ENCODE results near the gene CLEC18B.
"Not testable (repeated sequence)": the region's sequence is repeated elsewhere in the genome, so short reads cannot be mapped to it uniquely, and the experiment has no call there.

DNA sequence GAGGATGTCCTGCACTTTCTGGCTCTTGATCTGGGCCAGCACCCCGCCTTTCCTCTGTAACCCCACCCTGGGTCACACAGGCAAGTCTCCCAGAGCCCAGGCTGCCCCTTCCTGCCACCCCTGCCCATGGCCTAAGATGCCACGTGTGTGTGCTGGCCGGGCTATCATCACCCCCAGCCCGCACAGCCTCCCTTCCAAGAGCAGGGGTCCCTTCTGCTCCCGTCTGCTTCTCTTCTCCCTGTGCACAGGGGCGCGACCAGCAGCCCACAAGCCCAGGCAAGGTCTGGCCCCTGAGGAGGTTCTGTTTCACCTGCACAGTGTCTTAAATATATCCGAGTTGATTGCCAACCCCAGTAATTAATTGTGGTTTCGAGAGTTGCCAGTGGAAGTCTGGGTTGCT, 10.3 kb downstream of the CLEC18B start:
- TF ChIP-seq, protein P1, sequence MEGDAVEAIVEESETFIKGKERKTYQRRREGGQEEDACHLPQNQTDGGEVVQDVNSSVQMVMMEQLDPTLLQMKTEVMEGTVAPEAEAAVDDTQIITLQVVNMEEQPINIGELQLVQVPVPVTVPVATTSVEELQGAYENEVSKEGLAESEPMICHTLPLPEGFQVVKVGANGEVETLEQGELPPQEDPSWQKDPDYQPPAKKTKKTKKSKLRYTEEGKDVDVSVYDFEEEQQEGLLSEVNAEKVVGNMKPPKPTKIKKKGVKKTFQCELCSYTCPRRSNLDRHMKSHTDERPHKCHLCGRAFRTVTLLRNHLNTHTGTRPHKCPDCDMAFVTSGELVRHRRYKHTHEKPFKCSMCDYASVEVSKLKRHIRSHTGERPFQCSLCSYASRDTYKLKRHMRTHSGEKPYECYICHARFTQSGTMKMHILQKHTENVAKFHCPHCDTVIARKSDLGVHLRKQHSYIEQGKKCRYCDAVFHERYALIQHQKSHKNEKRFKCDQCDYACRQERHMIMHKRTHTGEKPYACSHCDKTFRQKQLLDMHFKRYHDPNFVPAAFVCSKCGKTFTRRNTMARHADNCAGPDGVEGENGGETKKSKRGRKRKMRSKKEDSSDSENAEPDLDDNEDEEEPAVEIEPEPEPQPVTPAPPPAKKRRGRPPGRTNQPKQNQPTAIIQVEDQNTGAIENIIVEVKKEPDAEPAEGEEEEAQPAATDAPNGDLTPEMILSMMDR (IDR thresholded peaks at IDR 0.05): not testable (repeated sequence)
- TF ChIP-seq ZFX (IDR thresholded peaks at IDR 0.05; ENCODE audit: borderline replicate concordance): not testable (repeated sequence)

Measured in 22Rv1 (cell line).